ENCODE results near the gene ARMC9. TPM values are rescaled to one million over a fixed set of nuclear protein-coding genes. Genes with fewer than 3 reads are reported as not detected.
"Not testable (repeated sequence)": the region's sequence is repeated elsewhere in the genome, so short reads cannot be mapped to it uniquely, and the experiment has no call there.

Gene ARMC9
- total RNA-seq, 1 experiment from 2014 or later, result 15.2 TPM

GRCh38 chr2:231395188-231396057 is 197.0 kb downstream of the ARMC9 start, which contains the start of gene B3GNT7:
TSS of gene B3GNT7 (plus strand) at chr2:231395710. CDS start at chr2:231395804, 94 bp downstream.
- no peak for DNase-seq
- Histone ChIP-seq H3K9me3 (no peaks in the 10 kb centered on the region), H3K27me3 (no peaks in the 10 kb centered on the region), H3K36me3 (no peaks in the 10 kb centered on the region), H3K4me3 (no peak within 1 kb of the TSS)

- DNase-seq, result no peak
- no peaks in the 10 kb centered on the region for H3K9me3 ChIP-seq
- no peak overlapping the region for H3K4me3 ChIP-seq
- H3K36me3 ChIP-seq, result no peaks in the 10 kb centered on the region
- H3K27me3 ChIP-seq, result no peaks in the 10 kb centered on the region
Measured at GRCh38 chr2:231396058-231396821, 197.8 kb downstream of the ARMC9 start.

- no peak for DNase-seq
Measured at GRCh38 chr2:231397011-231397927, 198.8 kb downstream of the ARMC9 start.

GRCh38 chr2:231397928-231398294 is 199.5 kb downstream of the ARMC9 start:
- H3K36me3 ChIP-seq, result no peaks in the 10 kb centered on the region
- H3K27me3 ChIP-seq, result no peaks in the 10 kb centered on the region
- no peak for DNase-seq
- no peak overlapping the region for H3K4me3 ChIP-seq
- no peaks in the 10 kb centered on the region for H3K9me3 ChIP-seq

More at GRCh38 chr2:231397011-231397927, 198.8 kb downstream of the ARMC9 start:
- Histone ChIP-seq H3K4me3 (no peak overlapping the region), H3K9me3 (no peaks in the 10 kb centered on the region), H3K36me3 (no peaks in the 10 kb centered on the region), H3K27me3 (no peaks in the 10 kb centered on the region)

GRCh38 chr2:231398585-231398984 is 200.2 kb downstream of the ARMC9 start:
- Histone ChIP-seq H3K9me3 (no peaks in the 10 kb centered on the region), H3K36me3 (no peaks in the 10 kb centered on the region), H3K4me3 (no peak overlapping the region), H3K27me3 (no peaks in the 10 kb centered on the region)
- no peak for DNase-seq

- no peak for DNase-seq
- Histone ChIP-seq H3K36me3 (no peaks in the 10 kb centered on the region), H3K9me3 (no peaks in the 10 kb centered on the region), H3K4me3 (no peak overlapping the region), H3K27me3 (no peaks in the 10 kb centered on the region)
Measured at GRCh38 chr2:231399046-231399852, 200.8 kb downstream of the ARMC9 start.

GRCh38 chr2:231399853-231400680 is 201.6 kb downstream of the ARMC9 start:
- peak; percentile 83 for DNase-seq
- no peaks in the 10 kb centered on the region for H3K9me3 ChIP-seq
- no peaks in the 10 kb centered on the region for H3K36me3 ChIP-seq
- H3K27me3 ChIP-seq, result no peaks in the 10 kb centered on the region
- no peak overlapping the region for H3K4me3 ChIP-seq

- DNase-seq, H3K27me3 ChIP-seq, H3K36me3 ChIP-seq, H3K9me3 ChIP-seq, H3K4me3 ChIP-seq: not testable (repeated sequence)
Measured at GRCh38 chr2:231400681-231401080, 202.2 kb downstream of the ARMC9 start.

GRCh38 chr2:231401101-231401500 is 202.7 kb downstream of the ARMC9 start:
- not testable (repeated sequence) for DNase-seq, H3K4me3 ChIP-seq, H3K9me3 ChIP-seq, H3K27me3 ChIP-seq, H3K36me3 ChIP-seq

GRCh38 chr2:231403421-231404182 is 205.2 kb downstream of the ARMC9 start:
- not testable (repeated sequence) for H3K27me3 ChIP-seq, DNase-seq, H3K36me3 ChIP-seq, H3K9me3 ChIP-seq, H3K4me3 ChIP-seq

GRCh38 chr2:231404183-231404578 is 205.8 kb downstream of the ARMC9 start:
- not testable (repeated sequence) for H3K36me3 ChIP-seq, H3K9me3 ChIP-seq, DNase-seq, H3K27me3 ChIP-seq, H3K4me3 ChIP-seq

GRCh38 chr2:231405601-231406367 is 207.4 kb downstream of the ARMC9 start:
- H3K36me3 ChIP-seq, H3K9me3 ChIP-seq, DNase-seq, H3K27me3 ChIP-seq, H3K4me3 ChIP-seq: not testable (repeated sequence)

- not testable (repeated sequence) for H3K9me3 ChIP-seq, H3K4me3 ChIP-seq, H3K27me3 ChIP-seq, DNase-seq, H3K36me3 ChIP-seq
Measured at GRCh38 chr2:231407686-231408085, 209.3 kb downstream of the ARMC9 start.

- not testable (repeated sequence) for DNase-seq, H3K9me3 ChIP-seq, H3K4me3 ChIP-seq, H3K36me3 ChIP-seq, H3K27me3 ChIP-seq
Measured at GRCh38 chr2:231408304-231408703, 209.9 kb downstream of the ARMC9 start.
